CD4-positive, alpha-beta T cell treated with Interleukin-10 for 1 hour (primary cell): Measurements from ENCODE around the gene GATA2.

Experiments used
- DNase-seq: peaks from one replicate; pipeline ENCODE4 v3.0.0-alpha.2; 2020

The GATA2 gene

DNA sequence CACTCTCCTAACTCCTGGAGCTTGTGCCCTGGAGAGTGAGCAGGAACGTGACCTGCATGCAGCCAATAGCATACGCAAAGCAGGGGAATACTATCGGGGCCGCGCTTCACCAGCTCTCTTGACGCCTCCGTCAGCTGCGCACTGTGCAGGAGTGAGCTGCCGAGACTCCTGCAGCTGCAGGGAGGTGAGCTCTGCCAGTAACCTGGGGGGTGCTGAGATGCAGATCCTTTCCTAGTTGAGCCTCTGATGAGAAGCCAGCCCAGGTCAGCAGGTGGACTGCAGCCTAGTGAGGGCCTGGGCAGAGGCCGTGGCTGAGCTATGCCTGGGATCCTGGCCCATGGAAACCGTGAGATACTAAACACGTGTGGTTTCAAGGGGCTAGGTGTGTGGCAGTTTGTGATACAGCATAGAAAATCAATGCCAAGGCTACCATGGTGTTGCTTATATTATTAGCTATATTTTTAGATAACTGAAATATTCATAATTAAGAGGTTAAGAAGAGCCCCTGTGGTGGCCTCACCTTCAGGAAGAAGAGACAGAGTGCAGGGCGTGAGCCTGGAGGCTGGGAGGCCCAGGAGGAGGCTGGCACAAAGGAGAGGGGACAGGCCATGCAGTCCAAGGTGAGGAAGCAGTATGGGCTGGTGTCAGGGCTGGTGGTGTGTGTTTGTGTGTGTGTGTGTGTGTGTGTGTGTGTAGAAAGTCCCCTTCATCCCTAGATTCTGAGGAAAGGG, 20.4 kb downstream of the GATA2 start:
- no peak for DNase-seq

DNA sequence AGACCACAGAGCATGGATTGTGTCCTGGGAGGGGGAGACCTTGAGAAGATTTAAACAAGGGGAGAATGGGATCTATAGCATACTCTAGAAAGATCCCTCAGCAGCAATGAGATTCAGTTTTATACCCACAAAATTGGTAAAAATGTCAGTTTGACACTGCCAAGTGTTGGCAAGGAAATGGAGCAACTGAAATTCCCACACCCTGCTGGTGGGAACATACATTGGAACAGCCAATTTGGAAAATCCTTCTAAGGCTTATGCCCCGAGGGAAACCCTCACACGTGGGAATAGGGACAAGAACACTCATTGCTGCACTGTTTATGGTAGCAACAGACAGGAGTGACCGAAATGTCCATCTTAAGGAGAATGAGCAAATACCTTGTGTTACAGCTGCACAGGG, 21.3 kb downstream of the GATA2 start:
- no peak for DNase-seq

DNA sequence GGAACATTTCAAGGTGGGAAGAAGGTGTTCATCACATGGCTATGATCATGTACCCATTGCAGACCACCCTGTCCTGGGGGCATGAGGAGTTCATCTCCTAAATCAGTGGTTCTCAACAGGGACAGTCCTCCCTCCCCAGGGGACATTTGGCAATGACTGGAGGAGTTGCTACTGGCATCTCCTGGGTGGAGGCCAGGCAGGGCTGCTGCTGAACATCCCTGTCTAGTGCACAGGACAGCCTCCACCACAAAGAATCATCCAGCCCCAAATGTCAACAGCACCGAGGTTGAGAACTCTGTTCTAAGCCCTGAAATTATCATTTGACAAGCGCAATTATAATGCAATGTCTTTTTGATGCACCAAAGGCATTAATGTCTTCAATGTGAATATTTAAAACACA, 21.9 kb downstream of the GATA2 start:
- DNase-seq = no peak

DNA sequence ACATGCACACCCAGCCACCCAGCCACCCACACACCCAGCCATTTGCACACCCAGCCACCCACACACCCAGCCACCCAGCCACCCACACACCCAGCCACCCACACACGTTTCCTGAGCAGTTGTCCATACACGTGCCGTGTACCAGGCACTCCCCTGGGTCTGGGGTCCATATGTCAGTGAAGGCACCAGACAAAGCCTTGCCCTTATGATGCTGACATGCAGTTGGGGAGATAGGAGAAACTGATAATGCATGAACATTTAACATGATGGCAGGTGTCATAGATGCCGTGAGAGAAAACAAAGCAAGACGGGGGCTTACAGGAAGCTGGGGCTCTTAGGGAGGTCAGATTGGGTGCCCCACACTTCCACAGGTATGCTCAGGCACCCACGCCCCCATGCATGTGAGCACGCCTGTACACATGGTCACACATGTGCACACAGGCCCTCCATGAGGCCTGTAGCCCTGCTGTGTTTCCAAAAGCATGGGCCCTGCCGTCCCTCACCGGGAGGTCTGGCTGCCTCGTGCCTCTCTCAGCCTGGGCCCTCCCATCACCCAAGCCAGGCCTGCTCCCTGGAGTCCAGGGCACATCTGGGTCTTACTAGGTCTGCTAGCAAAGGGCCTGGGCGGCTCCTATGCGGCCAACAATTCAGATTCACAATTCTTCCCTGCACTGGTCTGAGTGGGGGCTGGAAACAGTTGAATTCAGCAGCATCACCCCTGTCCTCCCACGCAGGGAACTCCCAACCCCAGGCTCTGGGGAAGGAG, 22.7 kb downstream of the GATA2 start:
- no peak for DNase-seq

DNA sequence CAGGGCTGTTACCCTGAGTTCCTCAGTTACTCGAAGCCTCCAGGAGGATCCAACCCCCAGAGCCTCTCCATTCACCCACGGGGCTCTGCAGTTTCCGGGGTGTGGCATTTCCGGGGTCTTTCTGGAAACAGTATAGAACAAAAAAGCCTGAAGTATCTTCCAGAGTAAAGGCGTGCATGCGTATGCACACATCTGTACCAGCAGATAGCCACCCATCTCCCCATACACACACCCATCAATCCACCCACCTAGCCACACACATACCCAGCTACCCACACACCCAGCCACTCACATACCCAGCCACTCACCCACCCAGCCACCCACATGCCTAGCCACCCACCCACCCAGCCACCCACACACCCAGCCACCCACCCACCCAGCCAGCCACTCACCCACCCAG, 23.4 kb downstream of the GATA2 start:
- no peak for DNase-seq

DNA sequence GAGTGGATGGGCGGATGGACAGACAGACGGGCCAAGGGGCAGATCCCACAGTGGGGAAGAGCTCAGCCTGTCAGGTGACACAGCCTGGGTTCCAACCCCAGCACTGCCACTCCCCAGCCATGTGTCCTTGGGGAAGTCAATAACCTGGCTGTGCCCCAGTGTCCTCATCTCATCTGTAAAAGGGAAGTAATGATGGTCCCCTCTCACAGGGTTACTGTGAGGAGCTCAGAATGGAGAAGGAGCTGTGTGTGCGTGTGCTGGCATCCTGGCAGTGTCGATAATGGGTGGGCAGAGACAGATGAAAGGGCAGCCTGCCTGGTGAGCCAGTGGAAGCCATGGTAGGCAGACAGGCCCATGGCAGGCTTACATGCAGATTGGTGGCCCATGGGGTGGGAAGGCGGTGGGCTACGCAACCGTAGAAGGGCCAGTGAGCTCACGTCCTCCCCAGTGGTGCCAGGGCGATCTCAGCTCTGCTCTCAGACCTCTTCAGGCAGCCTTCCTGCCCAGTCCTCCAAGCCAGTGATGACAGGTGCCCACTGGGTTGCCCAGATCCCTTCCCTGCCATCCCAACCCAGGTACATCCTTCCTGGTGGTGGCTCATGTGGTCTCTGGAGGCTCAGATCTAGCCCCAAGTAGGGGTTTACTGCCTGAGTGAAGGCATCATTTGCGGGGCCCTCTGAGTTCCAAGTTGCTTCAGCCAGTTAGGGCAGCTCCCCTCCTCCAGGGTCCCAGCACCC, 24.0 kb downstream of the GATA2 start:
- DNase-seq = no peak

DNA sequence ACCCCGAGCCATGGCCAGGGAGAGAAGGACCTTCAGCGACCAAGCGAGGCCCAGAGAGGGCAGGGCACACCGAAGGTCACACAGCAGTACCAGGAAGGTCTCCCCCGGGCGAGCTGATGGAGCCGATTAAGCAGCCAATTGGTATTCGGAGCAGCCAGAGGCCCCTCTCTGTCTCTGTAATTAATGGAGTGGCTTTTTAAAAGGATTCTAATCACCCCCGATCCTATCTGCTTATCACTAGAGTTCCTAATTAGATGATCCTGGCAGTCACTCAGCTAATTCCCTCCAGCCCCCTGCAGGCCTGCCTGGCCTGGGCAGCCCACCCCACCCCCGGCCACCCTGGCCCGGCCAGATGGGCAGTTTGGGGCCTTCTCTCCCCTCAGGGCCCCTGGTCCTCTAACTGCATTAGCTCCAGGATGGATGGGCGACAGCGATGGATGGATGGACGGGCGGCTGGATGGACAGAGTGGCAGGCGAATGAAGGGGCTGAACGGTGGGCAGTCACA, 24.7 kb downstream of the GATA2 start:
- no peak for DNase-seq

DNA sequence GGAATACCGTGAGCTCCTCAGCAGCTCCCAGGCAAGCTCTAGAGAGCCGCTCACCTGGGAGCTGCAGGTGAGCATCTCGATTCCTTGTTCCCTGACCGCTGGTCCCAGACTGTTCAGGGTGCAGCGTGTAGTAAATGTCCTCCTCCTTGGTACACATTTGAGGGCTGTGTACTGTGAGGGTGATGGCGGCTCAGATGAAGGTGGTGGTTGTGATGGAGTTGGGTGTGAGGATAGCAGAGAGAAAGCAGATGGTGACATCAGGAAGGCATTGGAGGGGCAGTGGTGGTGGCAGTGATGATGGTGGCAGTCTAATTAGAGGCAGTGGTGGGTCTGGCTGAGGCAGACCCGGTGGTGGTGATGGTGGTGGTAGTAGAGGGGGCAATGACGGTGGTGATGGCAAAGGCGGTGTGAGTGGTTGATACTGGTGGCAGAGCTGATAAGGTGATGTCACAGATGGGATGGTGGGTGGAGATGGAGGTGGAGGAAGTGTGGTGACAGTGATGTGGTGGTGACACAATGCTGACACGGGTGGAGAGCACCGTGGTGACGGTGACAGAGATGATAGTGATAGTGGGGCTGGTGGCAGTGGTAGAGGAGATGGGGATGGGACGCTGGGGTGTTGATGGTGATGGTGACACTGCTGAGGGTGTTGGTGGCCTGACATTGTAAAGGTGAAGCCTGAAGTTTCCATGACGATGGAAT, 26.0 kb downstream of the GATA2 start, which contains the start of gene DNAJB8:
TSS of gene DNAJB8 (minus strand) at position 51 of the 702 bp plus-strand sequence. CDS start 3,645 bp downstream, outside the sequence.
- no peak for DNase-seq

DNA sequence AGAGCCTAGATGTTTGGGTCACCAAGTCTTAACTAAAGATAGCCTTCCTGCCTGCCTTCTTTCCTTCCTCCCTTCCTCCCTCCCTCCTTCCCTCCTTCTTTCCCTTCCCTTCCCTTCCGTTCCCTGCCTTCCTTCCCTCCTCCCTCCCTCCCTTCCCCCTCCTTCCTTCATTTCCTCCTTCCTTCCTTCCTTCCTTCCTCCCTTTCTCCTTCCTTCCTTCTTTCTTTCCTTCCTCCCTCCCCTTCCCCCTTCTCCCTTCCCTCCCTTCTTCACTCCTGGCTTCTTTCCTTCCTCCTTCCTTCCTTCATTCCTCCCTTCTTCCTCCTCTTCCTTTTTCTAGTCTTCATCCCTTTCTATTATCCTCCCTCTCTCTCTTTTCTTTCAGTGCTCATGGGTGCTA, 28.3 kb downstream of the GATA2 start:
- DNase-seq = no peak

DNA sequence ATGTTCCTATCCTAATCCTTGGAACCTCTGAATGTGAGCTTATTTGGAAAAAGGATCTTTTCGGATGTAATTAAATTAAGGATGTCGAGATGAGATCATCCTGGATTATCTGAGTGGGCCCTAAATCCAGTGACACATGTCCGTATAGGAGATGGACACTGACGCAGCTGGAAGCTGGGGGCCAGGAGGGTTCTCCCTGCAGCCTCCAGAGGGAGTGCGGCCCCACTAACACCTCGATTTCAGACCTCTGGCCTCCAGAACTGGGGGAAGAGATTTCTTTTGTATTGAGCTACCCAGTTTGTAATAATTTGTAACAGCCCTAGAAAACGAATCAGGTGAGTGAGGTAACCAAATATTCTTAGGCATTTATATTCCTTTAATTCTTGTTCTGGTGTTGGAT, 28.8 kb downstream of the GATA2 start:
- no peak for DNase-seq

DNA sequence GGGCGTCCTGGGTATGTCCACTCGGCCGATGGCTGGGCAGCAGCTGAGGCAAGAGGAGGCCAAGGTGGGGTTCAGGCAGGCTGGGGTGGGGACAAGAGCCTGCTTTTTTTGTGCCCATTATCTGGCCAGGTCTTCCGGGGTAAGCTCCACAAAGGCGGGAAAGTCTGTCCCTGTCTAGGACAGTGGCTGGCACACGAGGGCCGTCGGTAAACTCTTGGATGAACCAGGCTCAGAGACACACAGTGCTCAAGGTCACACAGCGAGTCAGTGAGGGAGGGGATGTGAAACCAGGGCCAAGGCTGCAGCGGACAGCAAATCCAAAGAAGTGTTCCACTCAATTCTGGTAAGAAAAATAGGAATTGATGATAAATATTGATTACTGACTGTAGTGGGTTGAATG, 29.2 kb downstream of the GATA2 start:
- DNase-seq = no peak

DNA sequence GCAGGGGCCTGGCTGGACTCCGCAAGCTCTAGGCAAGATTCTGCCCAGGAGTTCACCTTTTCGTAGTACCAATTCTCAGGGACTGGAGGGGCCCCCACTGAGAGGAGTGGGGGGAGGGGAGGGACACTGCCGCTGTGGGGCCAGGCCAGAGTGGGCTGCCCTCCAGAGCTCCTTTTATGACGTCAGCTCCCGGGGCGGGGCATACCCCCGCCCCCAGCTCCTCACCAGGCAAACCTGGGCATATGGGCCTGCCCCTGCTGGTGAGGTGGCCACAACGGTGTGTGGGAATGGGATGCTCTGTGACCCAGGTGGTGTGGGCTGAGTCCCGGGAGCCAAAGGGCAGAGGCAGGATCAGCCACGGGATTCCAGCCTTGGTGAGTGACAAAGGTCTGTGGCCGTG, 29.6 kb downstream of the GATA2 start:
- DNase-seq = no peak

DNA sequence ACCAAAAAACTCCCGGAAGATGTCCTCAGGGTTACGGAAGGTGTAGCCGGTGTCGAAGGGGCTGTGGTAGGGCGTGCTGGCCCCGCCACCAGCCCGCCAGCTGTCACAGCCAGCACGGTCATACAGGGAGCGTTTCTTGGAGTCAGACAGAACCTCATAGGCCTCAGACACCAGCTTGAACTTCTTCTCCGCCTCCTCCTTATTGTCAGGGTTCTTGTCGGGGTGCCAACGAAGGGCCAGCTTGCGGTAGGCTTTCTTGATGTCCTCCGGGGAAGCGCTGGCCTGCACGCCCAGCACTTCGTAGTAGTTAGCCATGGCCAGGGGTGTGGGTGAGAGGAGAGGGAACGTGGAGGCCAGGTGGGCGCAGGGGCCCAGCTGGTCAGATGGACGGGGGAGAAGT, 30.1 kb downstream of the GATA2 start:
- DNase-seq = no peak

DNA sequence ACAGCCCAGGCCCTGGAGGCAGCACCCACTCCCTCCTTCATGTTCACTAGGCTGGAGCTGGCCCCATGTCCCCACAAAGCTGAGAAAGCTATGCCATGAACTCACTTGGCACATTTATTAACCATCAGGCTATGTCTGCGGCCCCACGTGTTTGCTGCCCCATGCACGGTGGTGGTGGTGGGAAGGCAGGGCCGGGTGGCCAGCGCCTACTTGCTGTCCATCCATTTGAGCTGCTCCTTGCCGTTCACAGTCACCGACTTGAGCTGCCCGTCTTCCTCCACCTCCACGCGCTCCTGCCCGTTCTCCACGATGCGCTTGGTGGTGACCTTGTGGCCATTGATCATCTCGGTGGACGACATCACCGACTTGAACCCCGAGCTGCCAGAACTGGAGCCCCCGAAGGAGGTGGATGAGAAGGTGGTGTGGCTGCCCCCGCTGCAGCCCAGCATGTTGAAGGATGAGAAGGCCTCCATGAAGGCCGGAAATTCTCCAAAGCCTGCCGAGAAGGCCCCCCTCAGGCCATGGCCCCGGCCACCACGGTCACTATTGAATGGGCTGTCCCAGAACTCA, 30.6 kb downstream of the GATA2 start:
- no peak for DNase-seq

DNA sequence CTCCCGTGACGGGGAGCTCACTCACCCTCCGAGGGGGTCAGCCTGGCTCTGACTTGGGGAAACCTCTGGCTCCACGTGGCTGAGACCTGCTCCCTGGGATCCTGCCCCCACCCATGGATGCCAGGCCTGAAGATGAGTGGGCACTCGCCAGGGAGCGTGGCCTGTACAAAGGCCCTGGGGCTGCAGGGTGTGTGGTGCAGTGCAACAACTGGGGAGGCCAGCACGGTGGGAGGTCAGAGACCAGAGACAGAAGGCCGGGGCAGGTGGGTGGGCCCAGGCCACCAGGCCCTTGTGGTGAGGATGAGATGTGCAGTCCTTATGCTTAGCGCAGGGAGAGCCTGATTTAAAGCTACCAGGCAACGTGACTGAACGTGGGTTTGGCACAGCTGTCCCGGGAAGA, 31.3 kb downstream of the GATA2 start:
- DNase-seq = no peak

DNA sequence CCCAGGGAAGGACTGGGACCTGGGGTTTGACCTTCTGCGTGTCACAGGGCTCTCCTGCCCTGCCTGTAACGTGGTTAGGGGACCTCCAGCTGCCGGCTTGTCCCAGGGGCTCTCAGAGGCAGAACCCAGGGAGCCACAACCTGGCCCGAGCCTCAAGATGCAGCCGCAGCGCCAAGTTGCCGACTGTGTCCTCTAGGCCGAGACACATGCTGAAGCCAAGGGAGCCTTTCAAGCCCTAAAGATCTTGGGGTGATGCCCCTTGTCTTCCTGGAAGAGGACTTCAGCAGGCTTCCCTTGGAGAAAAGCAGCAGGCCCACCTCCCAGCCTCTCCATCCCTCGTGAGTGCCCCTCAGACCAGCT, 33.6 kb downstream of the GATA2 start:
- no peak for DNase-seq

DNA sequence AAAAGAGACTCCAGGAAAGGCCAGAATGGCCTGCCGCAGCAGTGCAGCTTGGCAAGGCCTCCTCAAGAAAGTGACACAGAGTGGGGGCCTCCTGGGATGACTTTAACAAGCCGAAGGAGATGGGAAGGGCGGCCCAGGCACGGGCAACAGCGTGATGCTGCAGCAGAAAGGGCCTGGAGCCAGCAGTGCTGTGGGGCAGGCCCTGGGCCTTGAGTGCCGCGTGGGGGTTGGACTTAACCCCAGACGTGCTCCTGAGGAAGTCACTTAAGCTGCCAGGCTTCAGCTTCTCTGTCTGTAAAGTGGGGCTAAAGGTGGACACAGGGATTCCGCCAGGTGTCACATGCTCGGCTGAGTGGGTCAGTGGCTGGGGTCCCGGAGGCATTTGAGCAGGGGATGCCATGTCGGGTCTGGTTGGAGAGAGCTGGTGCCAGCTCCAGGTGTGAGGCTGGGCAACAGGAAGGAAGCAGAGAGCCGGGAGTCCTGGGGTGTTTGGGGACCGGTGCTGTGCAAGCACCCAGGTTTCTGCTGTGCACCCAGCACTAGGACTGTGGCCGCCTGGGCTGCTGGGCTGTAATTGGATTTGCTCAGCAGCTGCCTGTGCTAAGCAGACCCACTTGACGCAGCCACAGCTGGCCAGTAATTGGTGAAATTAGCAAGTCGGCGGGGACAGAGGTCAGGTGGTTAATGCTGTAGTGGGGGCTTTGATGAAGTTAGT, 34.1 kb downstream of the GATA2 start:
- DNase-seq = no peak

DNA sequence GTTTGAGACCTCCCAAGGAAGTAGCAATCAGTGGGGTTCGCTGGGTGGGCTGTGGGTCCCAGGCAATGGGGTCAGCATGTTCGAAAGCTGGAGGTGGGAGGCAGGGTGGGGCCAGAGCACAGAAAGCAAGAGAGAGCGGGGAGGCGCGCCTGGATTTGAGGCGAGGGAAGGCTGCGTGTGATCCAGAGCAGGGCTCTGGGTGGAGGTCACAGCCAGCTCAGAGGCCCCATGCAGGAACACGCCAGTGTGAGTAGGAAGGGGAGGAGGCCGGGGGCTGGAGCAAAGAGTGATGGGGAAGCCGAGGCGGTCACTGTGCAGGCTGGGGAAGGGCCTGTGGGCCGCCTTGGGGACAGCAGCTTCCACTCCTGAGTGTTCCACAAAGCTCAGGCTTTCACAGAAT, 35.1 kb downstream of the GATA2 start:
- DNase-seq = no peak

DNA sequence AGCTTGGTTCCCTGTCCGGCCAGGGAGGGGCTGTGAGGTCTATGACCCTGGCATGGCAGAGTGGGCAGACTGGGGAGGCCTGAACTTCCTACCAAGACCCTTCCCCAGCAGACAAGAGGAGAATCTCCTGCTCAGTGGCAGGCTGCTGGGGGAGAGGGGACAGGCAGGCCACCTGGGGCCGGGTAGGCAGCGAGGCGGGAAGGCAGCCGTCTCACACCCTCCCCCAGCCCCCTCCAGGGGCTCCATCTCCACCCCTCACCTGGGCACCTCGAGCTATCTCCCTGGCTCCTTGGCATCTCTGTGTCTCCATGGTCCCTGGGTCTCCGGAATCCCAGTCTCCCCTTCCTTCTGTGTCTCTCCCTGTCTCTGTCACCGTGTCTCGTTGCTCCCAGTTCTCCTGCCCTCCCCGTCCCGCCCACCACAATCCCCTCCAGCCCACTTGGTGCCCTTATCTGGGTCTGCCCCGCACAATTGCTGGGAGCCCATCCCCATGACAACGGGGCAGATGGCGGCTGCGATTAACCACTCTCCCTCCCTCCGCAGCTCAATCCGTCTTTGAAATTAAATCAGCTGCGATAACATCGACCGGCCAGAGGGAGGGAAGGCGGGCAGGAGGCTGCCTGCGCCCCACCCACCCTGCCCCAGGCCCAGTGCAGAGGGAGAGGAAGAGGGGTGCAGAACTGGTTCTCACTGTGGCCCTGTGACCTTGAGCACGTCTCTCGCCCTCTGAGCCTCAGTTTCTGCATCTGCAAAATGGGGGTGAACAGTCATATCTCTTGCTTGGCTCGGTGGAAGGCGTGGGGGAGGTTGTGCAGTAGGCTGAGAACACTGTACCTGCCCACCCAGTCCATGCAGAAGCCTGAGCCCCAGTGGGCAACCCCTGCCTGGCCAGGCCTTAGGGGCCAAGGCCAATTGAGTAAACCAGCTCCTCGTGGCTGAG, 36.0 kb downstream of the GATA2 start:
- no peak for DNase-seq

DNA sequence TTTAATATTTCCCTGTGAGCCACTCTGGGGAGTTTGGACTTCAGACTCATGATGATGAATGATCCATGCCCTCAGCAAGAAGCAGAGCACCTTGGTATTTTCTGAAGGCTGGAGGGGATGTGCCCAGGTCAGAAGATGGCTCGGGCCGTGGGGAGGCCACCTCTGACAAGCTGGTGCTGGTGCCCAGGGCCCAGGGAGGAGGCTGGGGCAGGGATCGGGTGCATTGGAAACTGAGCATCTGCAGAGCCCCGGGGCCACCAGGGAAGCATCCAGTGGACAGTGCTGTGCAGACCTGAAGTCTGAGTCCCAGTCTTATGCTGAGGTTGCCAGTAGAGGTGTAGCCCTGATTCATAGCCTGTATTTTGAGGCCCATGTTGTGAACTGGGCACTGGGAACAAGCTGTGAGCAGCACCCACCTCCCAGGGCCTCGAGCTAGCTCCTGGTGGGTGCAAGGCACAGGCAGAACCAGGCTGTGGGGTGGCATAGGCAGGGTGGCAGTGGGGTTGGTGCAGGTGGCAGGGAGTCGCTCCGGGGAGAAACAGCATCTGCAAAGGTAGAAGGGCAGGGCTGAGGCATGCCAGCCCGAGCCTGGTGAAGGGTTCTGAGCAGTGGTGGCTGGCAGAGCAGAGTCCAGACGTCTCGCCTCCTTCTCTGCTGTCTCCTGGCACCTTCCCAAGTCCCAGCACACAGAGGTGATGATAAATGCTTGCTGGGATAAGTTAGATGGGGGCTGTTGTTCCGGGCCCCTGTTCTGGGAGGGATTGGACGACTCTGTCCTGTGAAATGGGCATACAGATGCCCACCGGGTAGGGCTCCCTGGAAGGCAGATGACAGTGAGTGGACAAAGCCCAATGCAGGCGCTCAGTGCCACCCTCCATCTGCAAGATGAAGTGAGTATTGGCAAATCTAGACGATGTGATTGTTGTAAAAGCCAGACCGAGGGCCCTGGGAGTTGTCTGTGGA, 36.9 kb downstream of the GATA2 start:
- no peak for DNase-seq
